GM18507 (cell line): ENCODE measurements around the gene CHCHD3.
"Not testable (repeated sequence)": the region's sequence is repeated elsewhere in the genome, so short reads cannot be mapped to it uniquely, and the experiment has no call there.

Experiments used
- DNase-seq: peaks from one replicate; pipeline ENCODE4 v3.0.0; 2011; ENCODE audit warnings: low read depth; ENCODE audit not compliant: insufficient read length; ENCODE audit errors: extremely low spot score
- FAIRE-seq: peaks from 2 replicates; lab custom pipeline; 2011; peaks lifted over from hg19 to GRCh38; lab: Jason Lieb, UNC

CHCHD3 gene

DNA sequence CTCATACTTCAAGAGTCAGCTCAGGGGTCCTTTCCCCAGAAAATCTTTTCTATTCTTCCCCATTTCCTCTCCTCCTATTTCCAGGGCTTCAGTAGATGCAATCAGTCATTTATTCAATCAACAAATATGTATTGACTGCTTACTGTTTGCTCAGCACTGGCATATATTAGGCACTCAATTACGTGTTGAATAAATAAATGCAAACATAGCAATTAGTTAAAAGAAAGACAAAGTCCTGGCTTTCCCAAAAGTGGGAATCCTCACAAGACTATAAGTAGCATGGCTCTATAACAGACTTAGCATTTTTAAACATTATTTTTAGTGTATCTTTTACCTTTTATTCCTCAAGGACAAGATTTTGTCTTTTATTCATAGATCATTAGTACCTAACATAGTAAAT, 111.6 kb downstream of the CHCHD3 start:
- FAIRE-seq: no peak

DNA sequence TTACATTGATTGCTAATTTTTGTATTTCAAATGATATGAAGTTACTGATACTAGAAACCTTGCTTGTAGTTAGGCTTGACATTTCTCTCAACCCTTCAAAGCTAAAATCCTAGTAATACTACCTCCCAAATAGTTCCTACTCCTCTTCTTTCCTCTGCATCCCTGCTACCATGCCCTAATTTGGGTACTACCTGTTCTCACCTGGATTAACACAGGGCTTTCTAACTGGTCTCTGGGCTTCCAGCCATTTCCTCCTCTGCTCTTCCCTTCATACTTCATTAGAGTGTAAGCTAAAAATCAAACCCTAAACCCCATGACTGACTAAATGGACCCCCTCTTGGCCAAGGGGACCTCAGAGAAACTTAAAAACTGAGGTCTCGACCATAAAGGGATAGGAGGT, 112.4 kb downstream of the CHCHD3 start:
- FAIRE-seq: no peak
- DNase-seq: no peak

More for the DNA sequence above, 111.6 kb downstream of the CHCHD3 start:
- no peak for DNase-seq

DNA sequence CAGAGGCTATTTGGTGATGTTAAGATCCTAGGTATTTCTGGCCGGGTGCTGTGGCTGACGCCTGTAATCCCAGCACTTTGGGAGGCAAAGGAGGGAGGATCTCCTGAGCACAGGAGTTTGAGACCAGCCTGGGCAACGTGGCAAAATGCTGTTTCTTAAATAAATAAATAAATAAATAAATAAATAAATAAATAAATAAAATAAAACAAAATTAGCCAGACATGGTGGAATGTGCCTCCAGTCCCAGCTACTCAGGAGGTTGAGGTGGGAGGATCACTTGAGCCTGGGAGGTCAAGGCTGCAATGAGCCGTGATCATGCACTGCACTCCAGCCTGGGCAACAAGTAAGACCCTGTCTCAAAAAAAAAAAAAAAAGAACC, 114.4 kb downstream of the CHCHD3 start:
- not testable (repeated sequence) for DNase-seq, FAIRE-seq

DNA sequence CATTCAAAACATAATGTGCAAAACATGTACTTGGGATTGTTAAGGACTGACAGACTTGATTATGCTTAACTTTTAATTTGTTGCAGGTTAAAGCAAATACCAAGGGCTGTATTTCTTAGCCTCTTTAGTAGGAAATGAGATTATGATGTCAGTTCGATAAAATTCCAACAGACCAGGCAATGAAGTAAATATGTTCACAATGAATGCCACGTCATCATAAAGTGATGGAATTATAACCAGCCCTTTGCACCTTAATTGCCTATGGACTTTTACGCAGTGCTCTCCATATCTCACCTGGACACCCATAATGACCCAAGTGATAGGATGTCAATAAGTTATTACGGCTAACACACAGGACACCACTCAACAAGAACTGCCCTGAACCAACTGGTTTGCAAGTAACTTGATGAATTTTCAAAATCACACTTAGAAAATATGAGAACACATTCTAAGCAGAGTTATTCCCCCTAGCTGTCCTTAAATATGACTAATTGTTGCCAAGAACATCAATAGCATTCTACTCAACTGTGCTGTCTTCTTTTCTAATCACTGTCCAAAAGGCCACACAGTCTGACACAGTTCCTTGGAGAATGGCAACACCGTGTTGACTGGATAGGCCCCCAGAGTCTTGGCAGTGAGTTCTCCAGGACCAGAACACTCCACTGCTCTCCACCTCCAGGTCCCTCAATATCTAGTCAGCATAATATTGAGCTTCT, 115.0 kb downstream of the CHCHD3 start:
- no peak for FAIRE-seq

DNA sequence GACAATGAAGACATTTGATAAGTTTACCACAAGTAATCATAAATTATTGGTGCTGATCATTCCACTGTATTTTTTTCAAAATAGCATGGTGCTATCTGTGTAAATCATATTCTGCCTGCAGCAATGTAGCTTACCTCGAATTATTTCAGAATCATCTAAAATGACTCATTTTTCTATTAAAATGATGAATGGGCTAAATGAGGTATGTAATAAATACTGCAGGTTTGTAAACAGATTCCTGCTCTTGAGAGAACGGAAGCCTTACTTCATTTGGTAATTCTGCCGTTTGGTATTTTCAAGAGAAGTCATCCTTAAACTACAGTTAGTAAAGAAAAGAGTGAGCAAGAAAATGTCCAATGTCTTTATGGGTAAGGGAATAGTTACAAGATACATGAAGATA, 115.9 kb downstream of the CHCHD3 start:
- DNase-seq (no peak), FAIRE-seq (no peak)

More for the DNA sequence above, 115.0 kb downstream of the CHCHD3 start:
- DNase-seq: no peak

DNA sequence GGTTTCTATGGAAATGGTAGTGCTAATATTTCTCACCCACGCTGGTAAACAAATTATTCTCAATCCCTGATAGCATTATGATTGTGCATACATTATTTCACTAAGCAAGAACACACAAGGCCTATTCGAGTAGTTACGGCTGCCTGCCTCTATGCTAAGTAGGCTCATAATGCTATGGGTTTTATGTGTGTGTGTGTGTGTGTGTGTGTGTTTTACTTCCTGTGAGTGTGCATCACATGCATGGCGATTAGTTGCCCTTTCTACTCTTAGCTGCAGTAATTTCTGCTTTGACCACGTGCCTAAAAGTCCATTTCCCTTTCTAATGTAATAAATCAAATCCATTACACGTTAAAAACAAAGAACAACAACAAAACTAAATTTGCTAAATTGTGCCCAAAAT, 117.0 kb downstream of the CHCHD3 start:
- FAIRE-seq (peak; percentile 18), DNase-seq (no peak)

DNA sequence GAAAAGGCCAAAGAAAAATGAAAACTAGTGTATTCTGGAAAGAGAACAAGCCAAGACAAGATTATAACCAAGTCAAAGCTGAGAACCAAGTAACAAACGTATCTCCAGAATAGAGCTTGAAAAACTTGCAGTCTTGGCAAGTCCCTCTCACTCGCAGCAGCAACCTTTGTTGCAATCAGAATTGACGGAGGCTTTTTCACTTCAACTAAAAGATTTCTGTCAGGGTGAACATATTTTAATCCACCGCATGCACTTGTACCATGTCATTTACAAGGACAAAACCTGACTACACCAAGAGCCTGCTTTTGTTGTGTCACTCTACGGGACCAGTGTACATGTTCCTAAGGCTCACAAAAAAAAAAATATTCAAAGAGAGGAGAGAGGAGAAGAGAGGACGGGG, 122.0 kb downstream of the CHCHD3 start:
- FAIRE-seq (no peak), DNase-seq (no peak)

DNA sequence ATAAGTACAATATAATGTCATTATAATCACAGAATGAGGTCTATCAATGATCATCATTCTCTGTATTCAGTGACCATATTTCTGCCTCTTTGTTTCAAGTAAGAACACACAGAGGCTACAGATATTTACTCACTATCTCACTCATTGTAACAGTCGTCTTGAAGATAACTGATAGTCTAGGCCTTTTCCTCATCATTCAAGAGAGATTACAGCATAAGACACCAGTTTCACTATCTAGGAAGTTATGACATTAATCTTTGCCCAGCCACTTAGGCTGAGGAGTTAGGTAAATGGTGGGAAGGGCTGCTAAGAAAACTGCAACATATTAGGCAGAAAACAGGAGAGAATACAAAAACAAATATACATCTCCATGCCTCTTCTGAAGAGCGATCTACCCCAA, 125.3 kb downstream of the CHCHD3 start:
- FAIRE-seq (no peak), DNase-seq (no peak)

DNA sequence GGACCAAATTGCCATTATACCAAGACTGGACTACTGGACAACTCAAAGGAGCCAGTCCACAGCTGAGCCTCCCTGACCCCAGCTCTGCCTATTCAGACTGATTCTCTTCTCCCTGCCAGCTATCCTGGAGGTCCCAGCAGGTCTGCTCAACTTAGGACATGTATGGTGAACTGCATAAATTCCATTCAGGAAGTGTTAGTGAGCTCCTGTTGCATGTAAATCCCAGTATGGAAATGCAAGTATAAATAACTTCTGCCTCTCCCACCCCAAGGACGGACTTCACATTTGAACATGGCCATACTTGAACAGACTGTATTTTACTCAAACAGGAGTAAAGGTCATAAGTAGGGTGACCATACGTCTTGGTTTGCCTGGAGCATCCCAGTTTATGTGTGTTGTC, 128.4 kb downstream of the CHCHD3 start:
- FAIRE-seq (no peak), DNase-seq (no peak)

DNA sequence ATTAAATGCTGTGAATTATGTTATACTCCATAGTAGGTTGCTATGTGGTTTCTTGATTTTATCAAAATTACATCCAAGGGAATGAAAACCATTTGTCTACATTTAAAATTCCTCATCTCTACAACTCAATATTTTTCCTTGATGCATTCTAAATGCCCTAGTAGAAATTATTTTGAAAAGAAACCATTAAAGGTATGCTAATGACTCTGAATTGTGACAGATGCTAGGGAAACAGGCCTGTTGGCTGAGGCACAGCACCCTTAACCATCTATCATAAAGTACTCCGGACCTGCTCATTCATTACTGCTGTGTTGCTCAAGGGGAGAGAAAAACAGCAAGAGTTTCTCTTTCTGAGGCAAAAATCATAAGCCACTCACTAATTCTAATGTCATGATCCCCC, 131.2 kb downstream of the CHCHD3 start:
- no peak for FAIRE-seq
- no peak for DNase-seq

DNA sequence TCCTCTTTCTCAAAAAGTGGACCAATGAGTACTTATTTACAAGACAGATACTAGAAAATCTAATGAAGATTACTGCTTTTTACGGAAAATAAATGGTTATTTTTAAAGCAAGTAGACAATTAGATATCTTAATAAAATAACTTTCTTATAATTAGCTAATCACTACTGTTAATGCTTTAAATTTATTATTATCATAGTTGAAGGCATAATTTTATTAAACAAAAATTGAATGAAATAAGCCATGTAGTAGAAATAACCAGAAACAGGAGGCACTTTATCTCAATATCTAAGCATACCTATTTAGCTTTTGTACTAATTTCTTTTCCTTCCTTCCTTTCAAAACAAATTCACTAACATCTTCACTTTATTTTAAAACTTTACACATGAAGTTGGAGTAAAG, 134.9 kb downstream of the CHCHD3 start:
- FAIRE-seq: no peak

DNA sequence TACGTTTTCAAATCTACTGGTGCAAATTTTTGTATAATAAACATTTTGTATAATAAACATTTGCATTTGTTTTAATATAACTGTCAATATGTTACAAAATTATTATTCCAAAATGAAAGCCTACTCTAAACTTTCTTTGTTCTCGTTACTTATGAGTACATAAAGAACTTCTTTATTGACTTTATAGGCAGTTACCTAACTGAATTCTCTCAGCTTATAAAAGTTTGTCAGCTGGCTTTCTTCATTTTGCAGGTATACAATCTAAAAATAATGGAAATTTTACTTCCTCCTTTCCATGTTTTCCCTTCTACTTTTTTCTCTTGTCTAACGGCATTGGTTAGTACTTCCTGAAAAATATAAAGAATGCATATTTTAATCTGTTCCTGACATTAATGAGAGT, 137.1 kb downstream of the CHCHD3 start:
- DNase-seq (no peak), FAIRE-seq (no peak)

More for the DNA sequence above, 134.9 kb downstream of the CHCHD3 start:
- no peak for DNase-seq

DNA sequence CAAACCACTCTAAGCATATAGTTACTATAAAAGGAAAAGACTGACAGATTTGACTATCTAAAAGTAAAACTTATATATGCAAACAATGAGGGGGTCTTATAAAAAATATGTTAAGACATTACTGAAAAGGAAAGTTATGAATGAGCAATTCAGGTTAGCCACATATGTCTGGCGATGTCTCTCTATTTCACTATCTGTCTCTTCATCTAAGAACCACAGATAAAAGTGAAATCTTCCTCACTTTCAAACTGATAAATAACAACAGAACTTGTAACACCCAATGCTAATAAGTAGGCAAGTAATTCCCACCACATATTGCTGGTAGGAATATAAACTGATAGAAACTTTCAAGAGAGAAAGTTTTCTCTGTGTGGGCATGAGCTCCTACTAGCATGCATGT, 138.2 kb downstream of the CHCHD3 start:
- DNase-seq (no peak), FAIRE-seq (no peak)

DNA sequence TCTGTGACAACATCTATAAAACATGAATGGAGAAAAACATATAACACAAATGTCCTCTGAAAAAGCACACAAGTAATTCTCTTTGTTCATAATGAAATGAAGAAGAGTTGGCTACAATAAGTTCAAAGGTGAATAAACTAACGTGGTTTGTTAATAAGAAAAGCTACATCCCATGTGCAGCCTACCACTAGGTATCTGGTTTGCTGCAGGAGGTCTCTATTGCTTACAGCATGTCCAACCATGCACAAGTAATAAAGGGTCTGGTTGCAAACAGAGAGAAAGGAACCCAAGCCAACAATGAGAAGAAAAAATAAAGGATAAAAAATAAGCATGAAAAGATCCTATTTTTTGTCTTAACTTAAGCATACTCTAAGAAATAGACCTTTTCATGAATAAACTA, 139.2 kb downstream of the CHCHD3 start:
- FAIRE-seq (no peak), DNase-seq (no peak)

DNA sequence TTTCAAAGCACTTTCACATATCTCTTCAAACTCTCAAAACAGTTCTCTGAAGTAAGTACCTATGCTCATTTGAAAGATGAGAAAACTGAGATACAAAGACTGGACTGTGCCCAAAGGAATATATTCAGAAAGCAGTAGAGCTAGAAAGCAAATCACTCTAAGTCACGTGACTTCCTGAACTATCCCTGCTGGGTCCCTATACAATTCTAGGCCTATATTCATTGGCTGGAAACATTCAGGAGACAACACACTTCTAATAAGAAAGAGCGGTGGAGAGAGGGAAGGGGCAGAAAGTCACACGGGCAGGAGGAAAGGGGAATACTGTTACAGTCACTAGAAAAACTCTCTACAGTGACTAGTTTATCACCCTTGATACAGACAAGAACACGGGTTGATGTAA, 140.0 kb downstream of the CHCHD3 start:
- DNase-seq (no peak), FAIRE-seq (no peak)

DNA sequence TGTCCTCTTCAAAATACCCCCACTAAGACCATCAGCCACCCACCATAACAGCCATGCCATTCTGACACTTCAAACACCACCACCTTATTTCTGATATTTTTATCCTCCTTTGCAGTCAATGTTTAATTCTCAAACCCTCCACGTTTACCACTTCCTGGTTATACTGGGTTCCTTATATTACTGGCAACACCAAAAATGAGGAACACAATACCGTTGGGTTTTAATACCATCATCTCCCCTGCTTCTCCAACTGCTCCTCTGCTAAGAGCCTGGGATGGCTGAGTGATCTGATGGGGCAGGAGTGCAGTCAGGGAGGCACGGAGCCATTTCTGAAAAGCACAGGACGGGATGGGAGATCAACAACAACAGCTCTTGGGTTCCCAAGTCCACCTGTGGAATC, 140.5 kb downstream of the CHCHD3 start:
- DNase-seq: no peak
- peak; percentile 26 for FAIRE-seq

DNA sequence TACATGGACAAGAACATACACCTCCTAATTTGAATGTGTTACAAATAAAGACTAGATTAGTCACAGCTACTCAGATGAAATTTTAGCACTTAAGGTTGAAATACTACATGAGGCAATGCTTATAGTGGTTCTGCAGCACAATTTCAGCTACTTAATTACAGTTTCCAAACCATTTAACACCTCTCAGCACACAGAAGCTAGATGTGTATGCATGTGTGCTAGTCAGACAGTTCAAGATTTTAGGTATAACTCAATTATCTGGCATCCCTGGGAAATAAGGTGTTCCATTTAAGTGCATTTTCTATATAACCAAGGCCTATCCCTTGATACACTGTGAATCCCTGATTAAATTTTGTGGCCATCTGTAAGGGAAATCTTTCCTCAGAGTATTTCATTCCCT, 141.8 kb downstream of the CHCHD3 start:
- FAIRE-seq: peak; percentile 41

DNA sequence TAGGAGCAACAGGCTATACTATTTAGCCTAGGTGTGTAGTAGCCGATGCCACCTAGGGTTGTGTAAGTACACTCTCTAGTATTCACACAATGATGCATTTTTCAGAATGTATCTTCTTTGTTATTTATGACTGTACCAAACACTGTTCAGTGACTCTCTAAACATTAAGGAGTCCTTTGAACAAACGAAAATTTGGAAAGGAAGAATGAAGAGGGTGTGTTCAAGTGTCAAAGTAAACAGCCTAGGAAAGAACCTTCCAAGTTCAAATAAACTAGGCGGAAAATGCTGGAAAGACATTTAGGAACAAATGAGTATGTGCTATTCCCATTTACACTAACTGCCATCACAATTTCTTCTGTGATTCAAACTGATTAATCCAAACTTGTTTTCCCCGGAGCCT, 142.4 kb downstream of the CHCHD3 start:
- FAIRE-seq (no peak), DNase-seq (no peak)

More for the DNA sequence above, 141.8 kb downstream of the CHCHD3 start:
- DNase-seq: no peak

DNA sequence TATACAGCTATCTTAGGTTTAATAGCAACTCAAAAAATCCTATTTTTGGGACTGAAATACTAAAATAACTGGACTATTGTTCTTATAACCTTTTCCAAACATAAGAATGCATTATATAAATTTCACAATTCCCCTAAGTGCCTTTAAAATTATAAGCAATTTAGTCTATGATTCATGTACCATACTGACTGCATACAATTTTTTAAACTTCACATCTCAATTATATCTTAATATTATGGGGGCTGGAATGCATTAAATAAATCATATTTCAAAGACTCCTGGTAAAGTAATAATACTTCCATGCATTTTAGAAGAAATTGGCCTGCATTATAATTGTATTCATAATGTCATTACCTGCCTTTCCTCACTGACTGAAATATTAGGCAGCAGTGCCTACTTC, 144.6 kb downstream of the CHCHD3 start:
- FAIRE-seq (no peak), DNase-seq (no peak)

DNA sequence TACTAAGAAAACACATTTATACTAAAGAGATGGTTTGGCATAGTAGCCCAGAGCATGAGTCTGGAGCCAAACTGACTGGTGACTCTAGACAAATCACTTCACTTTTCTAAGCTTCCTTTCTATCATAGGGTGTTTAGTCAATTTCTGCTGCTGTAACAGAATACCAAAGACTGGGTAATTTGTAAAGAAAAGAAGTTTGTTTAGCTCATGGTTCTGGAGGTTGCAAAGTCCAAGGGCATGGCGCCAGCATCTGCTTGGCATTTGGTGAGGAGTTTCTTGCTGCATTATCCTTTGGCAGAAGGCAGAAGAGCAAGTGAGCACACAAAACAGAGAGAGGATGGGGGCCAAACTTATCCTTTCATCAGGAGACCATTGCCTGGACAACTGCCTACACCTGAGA, 146.3 kb downstream of the CHCHD3 start:
- DNase-seq: no peak
- FAIRE-seq: no peak

DNA sequence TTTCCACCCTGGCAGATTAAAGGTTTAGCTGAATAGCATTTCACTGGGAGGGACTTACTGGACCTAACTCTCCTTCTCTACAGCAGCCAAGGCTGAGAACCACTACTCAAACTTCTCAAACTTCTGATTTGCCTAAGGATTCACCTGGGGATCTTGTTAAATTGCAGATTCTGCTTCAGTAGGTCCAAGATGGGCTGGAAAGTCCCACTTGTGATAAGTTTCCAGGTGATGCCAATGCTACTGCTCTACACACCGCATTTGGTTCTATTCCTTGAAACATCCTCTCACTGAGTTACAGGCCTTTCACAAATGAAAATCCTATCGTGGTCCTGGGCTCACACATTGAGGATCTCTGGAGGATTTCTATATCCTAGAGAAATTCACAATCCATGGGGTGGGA, 147.9 kb downstream of the CHCHD3 start:
- peak; percentile 62 for FAIRE-seq

DNA sequence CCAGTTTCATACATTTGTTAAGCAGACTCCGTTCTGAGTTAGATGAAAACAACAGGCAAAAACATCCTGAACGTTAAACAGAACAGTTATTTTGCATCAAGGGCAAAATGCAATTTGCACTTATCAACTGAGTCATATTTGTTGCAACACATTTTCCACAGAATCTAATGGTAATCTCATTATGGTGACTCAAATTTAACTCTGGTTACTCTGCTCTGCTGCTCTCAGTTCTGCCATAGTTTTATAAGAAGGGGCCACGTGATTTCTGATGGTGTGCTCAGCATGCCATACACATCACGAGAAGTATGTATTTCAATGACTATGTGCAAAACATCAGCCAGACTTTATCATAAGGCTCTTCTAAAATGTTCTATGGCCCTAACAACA, 148.8 kb downstream of the CHCHD3 start:
- DNase-seq (no peak), FAIRE-seq (peak; percentile 52)

More for the DNA sequence above, 147.9 kb downstream of the CHCHD3 start:
- DNase-seq: no peak
